HepG2 (cell line): ENCODE data around the gene TPP2. TPM values are rescaled to one million over a fixed set of nuclear protein-coding genes. Genes with fewer than 3 reads are reported as not detected.

Source experiments
- ATAC-seq: fragments of 200-7000 bp; cut with Tn5 transposase; 3 replicates; pipeline ENCODE4 v1.9.1; 2020; ENCODE audit warnings: mild to moderate bottlenecking, moderate library complexity
- BruUV-seq: library from RNA; stranded (reverse); fragments of 400-500 nt; replicated peaks from 2 replicates; lab custom pipeline; 2021; lab: Mats Ljungman, UMichigan
- CTCF ChIA-PET: fragments of 300-600 bp; formaldehyde crosslinking; extraction: SDS; loops from one replicate; lab custom pipeline; 2021; ENCODE audit warnings: low total read pairs, inconsistent platforms, low intra/inter-chr PET ratio; lab: Yijun Ruan, JAX
- POLR2A ChIA-PET: fragments of 350-600 bp; sonication (Branson Sonifier 250); formaldehyde crosslinking; loops from one replicate; lab custom pipeline; 2020; ENCODE audit warnings: antibody characterized with exemption, inconsistent platforms; lab: Yijun Ruan, JAX
- DNase-seq: peaks from one replicate; pipeline ENCODE4 v3.0.0-alpha.2; 2015; ENCODE audit warnings: low spot score
- FAIRE-seq: peaks from 3 replicates; lab custom pipeline; 2011; peaks lifted over from hg19 to GRCh38; lab: Jason Lieb, UNC
- H2AFZ ChIP-seq: one replicate; pipeline ENCODE4 v1.6.1; 2011; ENCODE audit warnings: low read length, inconsistent platforms
- H3K27ac ChIP-seq: fragments of 300-600 bp; 3 replicates; pipeline ENCODE4 v1.8.0; 2011; ENCODE audit warnings: mixed run types, mild to moderate bottlenecking, mixed read lengths, low read length, inconsistent platforms; ENCODE audit not compliant: insufficient read depth; ENCODE audit errors: extremely low read length
- H3K27me3 ChIP-seq, 2 experiments: fragments of 200-600 bp in 1 of 2; 2 replicates in 1 of 2; 3 replicates in 1 of 2; pipeline versions ENCODE4 v1.6.0 to v1.8.0; 2011; ENCODE audit warnings: low read length in 2 of 2, mild to moderate bottlenecking in 2 of 2, moderate library complexity in 2 of 2, inconsistent platforms in 1 of 2; ENCODE audit not compliant: insufficient read depth in 2 of 2, control insufficient read depth in 1 of 2
- H3K36me3 ChIP-seq, 2 experiments: fragments of 200-600 bp in 1 of 2; replicated peaks in 1 of 2; 2 replicates in 1 of 2; 3 replicates in 1 of 2; pipeline versions ENCODE4 v1.5.1 to v1.8.0; 2011; ENCODE audit warnings: low read length in 2 of 2, inconsistent platforms in 1 of 2; ENCODE audit not compliant: insufficient read depth in 2 of 2, control insufficient read depth in 1 of 2
- H3K4me1 ChIP-seq: 2 replicates; pipeline ENCODE4 v1.5.1; 2012; ENCODE audit warnings: low read length, inconsistent platforms; ENCODE audit not compliant: insufficient read depth
- H3K4me2 ChIP-seq: 2 replicates; pipeline ENCODE4 v1.6.0; 2011; ENCODE audit warnings: low read depth, low read length, inconsistent platforms
- H3K4me3 ChIP-seq, 3 experiments: fragments of 200-600 bp in 1 of 3; sonication (generic), shearing (Covaris generic) in 1 of 3; replicated peaks in 1 of 3; 2 replicates each; pipeline ENCODE4 v1.5.1; 2011 to 2016; ENCODE audit warnings: low read length in 3 of 3, inconsistent platforms in 2 of 3, low read depth in 2 of 3, mild to moderate bottlenecking in 2 of 3, control low read depth in 1 of 3, mixed read lengths in 1 of 3; ENCODE audit not compliant: insufficient read depth in 1 of 3
- H3K79me2 ChIP-seq: one replicate; pipeline ENCODE4 v1.6.1; 2011; ENCODE audit warnings: low read length, inconsistent platforms; ENCODE audit not compliant: insufficient read depth
- H3K9ac ChIP-seq: 2 replicates; pipeline ENCODE4 v1.6.0; 2011; ENCODE audit warnings: mild to moderate bottlenecking, low read depth, low read length, inconsistent platforms; ENCODE audit not compliant: insufficient read depth
- H3K9me3 ChIP-seq: 2 replicates; pipeline ENCODE4 v1.5.1; 2012; ENCODE audit warnings: mild to moderate bottlenecking, low read length
- H4K20me1 ChIP-seq: 2 replicates; pipeline ENCODE4 v1.6.0; 2011; ENCODE audit warnings: inconsistent platforms, mild to moderate bottlenecking, low read length, moderate library complexity; ENCODE audit not compliant: insufficient read depth
- BCL6 ChIP-seq: IDR thresholded peaks from 2 replicates; pipeline ENCODE4 v1.6.1; 2016; ENCODE audit warnings: missing genetic modification reagents, missing compliant biosample characterization
- ISL2 ChIP-seq: sonication (generic); formaldehyde crosslinking; IDR thresholded peaks from 2 replicates; pipeline ENCODE4 v1.5.0; 2020; ENCODE audit warnings: missing genetic modification reagents
- NR3C1 ChIP-seq: sonication (generic); formaldehyde crosslinking; IDR thresholded peaks from 2 replicates; pipeline ENCODE4 v1.4.0; 2020; ENCODE audit warnings: missing genetic modification reagents
- TBL1XR1 ChIP-seq: fragments of 150-350 bp; IDR thresholded peaks from 2 replicates; pipeline ENCODE4 v1.6.1; 2014; ENCODE audit warnings: borderline replicate concordance, low read length; ENCODE audit not compliant: partially characterized antibody
- ZBTB21 ChIP-seq: sonication (generic); formaldehyde crosslinking; IDR thresholded peaks from 2 replicates; pipeline ENCODE4 v1.4.0; 2020; ENCODE audit warnings: missing genetic modification reagents
- ZBTB44 ChIP-seq: sonication (generic); formaldehyde crosslinking; IDR thresholded peaks from 2 replicates; pipeline ENCODE4 v1.4.0; 2020; ENCODE audit warnings: missing genetic modification reagents
- ZFYVE20 ChIP-seq: sonication (generic); formaldehyde crosslinking; IDR thresholded peaks from 2 replicates; pipeline ENCODE4 v1.8.0; 2023; ENCODE audit warnings: low read depth, mild to moderate bottlenecking, moderate library complexity, missing genetic modification reagents, borderline replicate concordance
- ZNF225 ChIP-seq: sonication (generic); formaldehyde crosslinking; IDR thresholded peaks from 2 replicates; pipeline ENCODE4 v1.4.0; 2020; ENCODE audit warnings: mild to moderate bottlenecking, missing genetic modification reagents
- WGBS: methylation state at CpG from one replicate; pipeline ENCODE4 v1.1.6; 2017; ENCODE audit warnings: low lambda C conversion rate; 5-methylcytosine and 5-hydroxymethylcytosine counted together
- in situ Hi-C: cut with HindIII; loops from 2 replicates; pipeline ENCODE4 v1.10.0; 2017; ENCODE audit warnings: low pct_unique_long_range_greater_than_20kb; ENCODE audit not compliant: extremely low pct_ligation_motif_present
- intact Hi-C: fragments of 100-400 bp; cut with micrococcal nuclease; formaldehyde crosslinking; loops from one replicate; pipeline ENCODE4 v1.10.0; 2022; ENCODE audit not compliant: unreplicated experiment
- polyA plus RNA-seq, 8 experiments: library from polyadenylated mRNA; depleted of rRNA in 3 of 8; stranded (reverse) in 7 of 8; unstranded in 1 of 8; fragments of >200 nt; fragmentation: Illumina TruSeq in 4 of 8; extraction: Trizol in 4 of 8; gene quantifications; 2 replicates each; pipeline versions ENCODE4 v1.2.1 to v1.2.3, GENCODE V29; 2011 to 2016; ENCODE audit warnings: low read depth in 4 of 8, missing spikeins in 1 of 8, mixed read lengths in 1 of 8; ENCODE audit not compliant: insufficient read depth in 1 of 8
- total RNA-seq, 5 experiments: library from RNA; depleted of rRNA; stranded (reverse); fragments of >200 nt; fragmentation: Illumina TruSeq; extraction: Trizol; gene quantifications; 2 replicates each; pipeline ENCODE4 v1.2.3, GENCODE V29; 2016; ENCODE audit warnings: low read depth in 1 of 5

The TPP2 gene
- total and polyA plus RNA-seq, 2 of the 13 experiments (the other 11 are each of a cell fraction or from before 2014, with no cell fraction given), result 16.4 to 52.1 TPM

- WGBS, result 14% methylated on average over 7 of the region's 7 CpGs
- no peak overlapping the region for H3K4me2 ChIP-seq
- H3K4me3 ChIP-seq, result no peak overlapping the region
- FAIRE-seq, result no peak
- no peaks in the 10 kb centered on the region for H3K9me3 ChIP-seq
- H3K27me3 ChIP-seq, result no peaks in the 10 kb centered on the region
- no peak overlapping the region for H3K27ac ChIP-seq
- in situ Hi-C loops (loop anchor here (25.0 kb wide), 3 partner anchors 413 to 763 kb away; no protein-coding TSS in a partner anchor), intact Hi-C loops (loop anchor here (10.0 kb wide), 1 partner anchor 1406 kb away; no protein-coding TSS in a partner anchor)
- no TSS peak for BruUV-seq
- H4K20me1 ChIP-seq, result no peaks in the 10 kb centered on the region
- no peak overlapping the region for H3K9ac ChIP-seq
- no peaks in the 10 kb centered on the region for H3K4me1 ChIP-seq
- no peak for ATAC-seq
- POLR2A ChIA-PET, result no interaction called here
- CTCF ChIA-PET, result no interaction called here
- H3K79me2 ChIP-seq, result no peaks in the 10 kb centered on the region
- H3K36me3 ChIP-seq, result no peaks in the 10 kb centered on the region
- no peak overlapping the region for H2AFZ ChIP-seq
- DNase-seq, result no peak
- TF ChIP-seq ZBTB44 (no peak), ZNF225 (no peak), TBL1XR1 (no peak), ZBTB21 (CRISPR knock-in tag) (no peak), ISL2 (CRISPR knock-in tag) (no peak), ZFYVE20 (CRISPR knock-in tag) (no peak), NR3C1 (CRISPR knock-in tag) (no peak), BCL6 (CRISPR knock-in tag) (no peak)
Measured at GRCh38 chr13:102550507-102550906, 46.3 kb upstream of the TPP2 start.
